Smooth muscle cell (in vitro differentiated cells): Measurements from ENCODE around the gene GFOD2. TPM values are rescaled to one million over a fixed set of nuclear protein-coding genes. Genes with fewer than 3 reads are reported as not detected.

Experiments used
- DNase-seq: peaks from one replicate; lab custom pipeline; 2025; ENCODE audit not compliant: unreplicated experiment; lab: John Stamatoyannopoulos, UW
- H2AFZ ChIP-seq: fragments of 200-600 bp; sonication (generic); 2 replicates; pipeline ENCODE4 v1.6.0; 2016; ENCODE audit warnings: antibody characterized with exemption, low read depth, mild to moderate bottlenecking
- H3F3A ChIP-seq: fragments of 200-600 bp; sonication (generic); 2 replicates; pipeline ENCODE4 v1.6.0; 2017; ENCODE audit warnings: antibody characterized with exemption, low read depth
- H3K27ac ChIP-seq: fragments of 200-600 bp; sonication (generic); 2 replicates; pipeline ENCODE4 v1.5.1; 2016; ENCODE audit warnings: low read depth, mild to moderate bottlenecking
- H3K27me3 ChIP-seq: fragments of 200-600 bp; sonication (generic); 2 replicates; pipeline ENCODE4 v1.6.1; 2016; ENCODE audit warnings: low read depth, mild to moderate bottlenecking
- H3K36me3 ChIP-seq: fragments of 200-600 bp; sonication (generic); 2 replicates; pipeline ENCODE4 v1.5.1; 2016; ENCODE audit warnings: low read depth
- H3K4me1 ChIP-seq: fragments of 200-600 bp; sonication (generic); 2 replicates; pipeline ENCODE4 v1.5.1; 2016; ENCODE audit warnings: low read depth
- H3K4me2 ChIP-seq: fragments of 200-600 bp; sonication (generic); 2 replicates; pipeline ENCODE4 v1.6.0; 2016; ENCODE audit warnings: mild to moderate bottlenecking
- H3K4me3 ChIP-seq: fragments of 200-600 bp; sonication (generic); 2 replicates; pipeline ENCODE4 v1.5.1; 2016; ENCODE audit warnings: mild to moderate bottlenecking
- H3K79me2 ChIP-seq: fragments of 200-600 bp; sonication (generic); 2 replicates; pipeline ENCODE4 v1.6.0; 2016; ENCODE audit warnings: low read depth, mild to moderate bottlenecking
- H3K9ac ChIP-seq: fragments of 200-600 bp; sonication (generic); 2 replicates; pipeline ENCODE4 v1.6.0; 2016; ENCODE audit warnings: low read depth
- H3K9me3 ChIP-seq: fragments of 200-600 bp; sonication (generic); replicated peaks from 2 replicates; pipeline ENCODE4 v1.5.1; 2016; ENCODE audit warnings: low read depth
- H4K20me1 ChIP-seq: fragments of 200-600 bp; sonication (generic); 2 replicates; pipeline ENCODE4 v1.6.0; 2016; ENCODE audit warnings: low read depth
- CTCF ChIP-seq: fragments of 200-600 bp; sonication (generic); IDR thresholded peaks from 2 replicates; pipeline ENCODE4 v1.5.1; 2017; ENCODE audit warnings: borderline replicate concordance, mild to moderate bottlenecking, antibody characterized with exemption; ENCODE audit not compliant: insufficient read depth, poor library complexity, severe bottlenecking
- WGBS: methylation state at CpG from one replicate; pipeline ENCODE4 v1.1.7; 2016; ENCODE audit warnings: low lambda C conversion rate; 5-methylcytosine and 5-hydroxymethylcytosine counted together
- polyA plus RNA-seq: library from polyadenylated mRNA; unstranded; fragments of >200 nt; fragmentation: Nextera tagmentation; extraction: Ambion mirVana; gene quantifications from 2 replicates; pipeline ENCODE4 v1.2.1, GENCODE V29; 2016
- total RNA-seq: library from RNA; depleted of rRNA; stranded (reverse); fragments of >200 nt; gene quantifications from 2 replicates; pipeline ENCODE4 v1.2.3, GENCODE V29; 2014

Gene GFOD2
- total and polyA plus RNA-seq, 2 experiments from 2014 or later = 15.0 to 15.1 TPM

GRCh38 chr16:67736858-67737257 is 17.7 kb upstream of the GFOD2 start:
- Histone ChIP-seq H3K79me2 (no peaks in the 10 kb centered on the region), H3K27ac (no peak overlapping the region), H3F3A (no peaks in the 10 kb centered on the region), H3K27me3 (no peaks in the 10 kb centered on the region), H3K36me3 (no peaks in the 10 kb centered on the region), H2AFZ (no peak overlapping the region), H3K9ac (no peak overlapping the region), H4K20me1 (no peaks in the 10 kb centered on the region), H3K4me2 (no peak overlapping the region), H3K9me3 (no peaks in the 10 kb centered on the region), H3K4me3 (no peak overlapping the region), H3K4me1 (no peaks in the 10 kb centered on the region)
- WGBS = 88% methylated on average over 3 of the region's 4 CpGs
- no peak for TF ChIP-seq CTCF
- no peak for DNase-seq

GRCh38 chr16:67734731-67735201 is 15.7 kb upstream of the GFOD2 start:
- WGBS = 99% methylated on average over 9 of the region's 9 CpGs
- Histone ChIP-seq H3K9me3 (no peaks in the 10 kb centered on the region), H2AFZ (no peak overlapping the region), H4K20me1 (no peaks in the 10 kb centered on the region), H3K4me1 (no peaks in the 10 kb centered on the region), H3K79me2 (no peaks in the 10 kb centered on the region), H3K4me3 (no peak overlapping the region), H3K27me3 (no peaks in the 10 kb centered on the region), H3K27ac (no peak overlapping the region), H3K4me2 (no peak overlapping the region), H3K9ac (no peak overlapping the region), H3F3A (no peaks in the 10 kb centered on the region), H3K36me3 (no peaks in the 10 kb centered on the region)
- DNase-seq = no peak
- TF ChIP-seq CTCF = no peak

- H3K27ac ChIP-seq = no peak overlapping the region
- H3K9ac ChIP-seq = no peak overlapping the region
- no peak overlapping the region for H3K4me2 ChIP-seq
- no peaks in the 10 kb centered on the region for H3F3A ChIP-seq
- no peaks in the 10 kb centered on the region for H3K4me1 ChIP-seq
- TF ChIP-seq CTCF = no peak
- H3K4me3 ChIP-seq = no peak overlapping the region
- DNase-seq = no peak
- no peaks in the 10 kb centered on the region for H3K27me3 ChIP-seq
- H4K20me1 ChIP-seq = no peaks in the 10 kb centered on the region
- no peak overlapping the region for H2AFZ ChIP-seq
- no peaks in the 10 kb centered on the region for H3K79me2 ChIP-seq
- no peaks in the 10 kb centered on the region for H3K36me3 ChIP-seq
- WGBS = 97% methylated on average over 5 of the region's 5 CpGs
- H3K9me3 ChIP-seq = no peaks in the 10 kb centered on the region
These were observed 14.8 kb upstream of the GFOD2 start for GRCh38 chr16:67733734-67734470.

- DNase-seq = no peak
- no peaks in the 10 kb centered on the region for H3K36me3 ChIP-seq
- H2AFZ ChIP-seq = no peak overlapping the region
- H3K4me1 ChIP-seq = no peaks in the 10 kb centered on the region
- no peaks in the 10 kb centered on the region for H3K79me2 ChIP-seq
- WGBS = 96% methylated on average over 4 of the region's 4 CpGs
- no peak overlapping the region for H3K9ac ChIP-seq
- H3K27ac ChIP-seq = no peak overlapping the region
- H3K4me2 ChIP-seq = no peak overlapping the region
- no peaks in the 10 kb centered on the region for H3K9me3 ChIP-seq
- H3K27me3 ChIP-seq = no peaks in the 10 kb centered on the region
- no peak for TF ChIP-seq CTCF
- no peaks in the 10 kb centered on the region for H3F3A ChIP-seq
- H4K20me1 ChIP-seq = no peaks in the 10 kb centered on the region
- no peak overlapping the region for H3K4me3 ChIP-seq
These were observed 12.6 kb upstream of the GFOD2 start for GRCh38 chr16:67731753-67732095.
